DLD1 (cell line): ENCODE data around the gene LEO1.

Experiments
- in situ Hi-C: cut with HindIII; loops from 2 replicates; pipeline ENCODE4 v1.10.0; 2017; ENCODE audit warnings: low sequenced_read_pairs

LEO1 gene

DNA sequence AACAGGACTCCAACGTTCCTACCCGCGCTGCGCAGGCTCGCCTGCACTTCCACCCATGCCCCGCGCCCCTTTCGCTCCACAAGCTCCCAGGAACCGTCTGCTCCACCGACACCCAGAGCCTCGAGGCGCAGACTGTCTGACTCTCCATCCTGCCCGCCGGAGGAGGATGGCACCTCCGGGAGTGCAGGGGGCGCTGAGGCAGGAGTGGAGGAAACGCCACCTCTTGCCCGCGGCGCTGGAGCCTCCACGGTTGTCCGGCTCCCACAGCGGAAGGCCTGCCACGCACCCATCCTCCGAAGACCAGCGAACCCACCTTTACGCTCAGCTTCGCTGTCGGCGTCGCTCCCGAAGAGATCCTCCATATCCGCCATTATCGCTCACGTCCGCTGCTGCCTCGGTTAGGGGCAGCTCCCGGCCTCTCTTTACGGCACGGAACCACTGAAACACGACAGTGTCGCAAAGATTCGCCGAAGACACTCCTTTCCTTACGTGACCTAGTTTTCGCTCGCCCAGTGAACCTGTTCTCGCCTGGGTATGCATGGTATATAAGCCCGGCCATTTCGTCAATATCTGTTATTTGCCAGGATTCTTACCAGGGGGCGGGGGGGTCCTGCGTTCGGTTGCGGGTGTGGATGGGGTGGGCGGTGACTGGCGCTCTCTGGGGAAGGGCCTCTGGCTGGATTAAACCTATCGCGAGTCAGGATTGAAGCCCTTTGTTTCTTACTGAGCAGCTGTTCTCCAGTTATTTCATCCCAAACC is at the start of gene LEO1:
LEO1 (minus strand) TSS at position 404 of the 759 bp plus-strand sequence; CDS start at position 371, 33 bp downstream.
- in situ Hi-C loops: no loop called here

DNA sequence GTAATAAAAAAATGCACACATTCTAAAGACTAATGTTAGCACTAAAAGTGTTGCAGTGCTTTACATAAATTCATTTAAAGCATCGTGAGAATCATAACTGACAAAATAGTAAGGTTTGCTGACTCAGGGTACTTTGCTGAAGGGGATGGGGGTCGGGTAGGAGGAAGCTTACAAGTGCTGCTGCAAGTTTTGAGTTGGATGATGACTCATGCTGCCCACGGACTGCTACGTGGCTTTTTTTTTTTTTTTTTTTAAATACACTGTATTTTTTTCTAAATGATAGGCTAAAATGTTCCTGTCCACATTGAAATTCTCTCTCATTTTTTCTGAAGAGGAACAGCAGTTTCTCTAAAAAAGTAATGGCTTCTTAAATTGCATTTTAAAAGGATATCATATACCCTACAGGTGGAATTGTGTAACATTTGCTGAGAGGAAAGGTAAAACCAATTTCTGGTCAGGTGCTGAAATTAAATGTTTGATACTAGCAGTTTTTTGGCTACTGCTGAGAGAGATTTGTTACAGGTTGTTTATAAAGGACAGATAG is 49.6 kb upstream of the LEO1 start:
- in situ Hi-C loops: no loop called here

DNA sequence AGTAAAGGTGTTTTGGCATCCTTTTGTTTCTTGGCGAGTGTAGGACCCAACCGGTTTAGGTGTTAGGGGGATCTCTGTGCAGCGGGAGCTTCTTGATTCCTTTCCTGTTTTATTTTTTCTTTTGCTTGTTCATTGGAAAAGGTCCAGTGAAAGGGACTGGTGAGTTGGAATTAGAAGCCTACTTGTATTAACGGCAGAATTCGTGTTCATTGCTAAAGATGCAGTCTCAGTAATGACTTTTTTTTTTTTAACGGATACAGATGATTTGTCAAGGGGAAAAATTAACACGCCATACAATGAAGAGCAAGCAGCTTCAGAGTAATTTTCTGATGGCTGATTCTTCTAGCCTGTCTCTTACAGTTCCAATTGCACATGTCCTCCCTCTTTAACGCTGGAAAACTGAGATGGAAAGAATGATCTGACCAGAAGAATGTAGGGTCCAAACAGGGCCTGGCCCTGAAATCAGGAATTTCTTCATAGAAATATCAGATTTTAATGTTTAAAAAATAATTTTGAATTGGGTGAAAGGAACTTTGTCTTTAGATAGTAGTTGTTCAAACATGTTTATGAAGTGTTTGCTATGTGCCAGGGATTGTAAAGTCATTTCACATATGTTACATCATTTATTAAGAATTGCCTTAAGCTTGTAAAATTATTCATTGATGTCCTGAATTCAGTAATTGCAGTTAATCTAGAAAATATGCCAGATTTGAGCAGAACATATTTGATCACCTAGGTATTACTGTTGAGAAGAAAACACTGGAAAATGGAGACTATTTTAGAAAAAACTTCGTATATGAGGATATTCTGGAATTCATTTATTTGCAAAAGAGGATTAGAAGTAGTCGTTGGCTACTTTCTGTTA is 48.9 kb upstream of the LEO1 start:
- in situ Hi-C loops: no loop called here

DNA sequence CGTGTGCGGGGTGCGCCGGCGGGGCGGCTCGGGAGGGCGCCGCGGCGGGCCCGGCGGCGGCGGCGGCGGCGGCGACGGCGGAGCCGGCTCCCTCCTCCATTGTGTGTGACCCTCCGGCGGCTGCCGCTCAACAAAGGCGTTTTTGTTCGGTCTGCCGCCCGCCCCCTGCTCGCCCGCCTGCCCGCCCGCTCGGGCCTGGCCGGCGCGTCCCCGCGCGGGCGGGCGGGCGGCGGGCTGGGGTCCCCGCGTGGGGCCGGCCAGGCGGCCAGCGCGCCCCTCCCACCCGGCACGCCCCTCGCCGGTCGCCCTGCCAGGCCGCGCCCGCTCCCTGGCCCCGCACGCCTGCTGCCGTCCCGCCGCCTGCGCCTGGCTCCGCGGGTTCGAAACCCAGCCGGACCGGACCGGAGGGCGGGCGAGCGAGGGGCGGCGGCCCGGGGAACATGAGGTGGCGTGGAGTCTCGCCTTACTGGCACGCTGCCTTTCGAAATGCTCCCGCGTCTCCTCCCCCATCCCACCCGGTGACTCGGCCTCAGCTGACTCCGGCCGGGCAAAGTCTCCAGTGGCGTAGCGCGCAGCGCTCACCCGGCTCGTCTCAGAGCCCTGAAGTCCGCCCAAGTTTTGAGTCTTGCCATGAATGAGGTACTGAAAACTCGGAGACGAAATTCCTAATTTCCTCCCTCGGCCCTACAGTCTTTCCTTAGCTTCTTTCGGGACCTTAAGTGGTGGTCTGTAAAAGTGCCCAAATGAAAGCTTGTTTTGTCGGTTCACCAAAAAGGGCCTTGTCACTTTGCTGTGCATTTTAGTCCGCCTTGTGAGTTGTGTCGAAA is 48.0 kb upstream of the LEO1 start:
- in situ Hi-C loops: no loop called here

DNA sequence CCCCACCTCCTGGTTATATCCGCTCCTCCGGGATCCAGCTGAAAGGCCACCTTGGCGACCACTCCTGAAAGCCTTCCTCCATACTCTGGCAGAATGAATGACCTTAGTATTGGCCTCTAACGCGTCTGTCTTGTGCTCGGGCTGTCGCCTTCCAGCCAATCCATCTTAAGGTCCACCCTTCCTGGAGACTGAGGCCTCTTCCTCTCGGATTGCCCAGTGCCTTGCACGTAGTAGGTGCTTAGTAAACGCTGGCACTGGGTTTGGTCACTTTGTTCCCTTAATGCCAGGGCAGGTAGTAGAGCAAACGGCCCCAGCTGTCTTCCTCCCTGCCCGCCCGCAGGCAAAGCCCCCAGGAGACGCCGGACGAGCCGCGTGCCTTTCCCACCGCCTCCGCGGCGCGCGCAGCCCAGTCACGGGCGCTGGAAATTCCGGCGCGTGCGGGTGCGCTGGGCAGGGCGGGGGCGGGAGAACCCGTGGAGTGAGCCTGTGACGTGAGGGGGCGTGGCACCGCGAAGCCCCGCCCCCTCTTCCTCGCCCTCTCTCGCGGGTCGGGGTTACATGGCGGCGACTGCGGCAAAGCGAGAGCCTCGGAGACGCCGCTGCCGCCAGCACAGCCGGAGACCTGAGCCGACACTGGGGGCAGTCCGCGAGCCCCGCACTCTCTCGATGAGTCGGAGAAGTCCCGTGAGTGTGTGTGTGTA is 47.3 kb upstream of the LEO1 start, which contains the start of gene MAPK6:
MAPK6 (plus strand) TSS at position 527 of the 701 bp plus-strand sequence. CDS start 27,242 bp downstream, outside the sequence.
- in situ Hi-C loops: no loop called here

DNA sequence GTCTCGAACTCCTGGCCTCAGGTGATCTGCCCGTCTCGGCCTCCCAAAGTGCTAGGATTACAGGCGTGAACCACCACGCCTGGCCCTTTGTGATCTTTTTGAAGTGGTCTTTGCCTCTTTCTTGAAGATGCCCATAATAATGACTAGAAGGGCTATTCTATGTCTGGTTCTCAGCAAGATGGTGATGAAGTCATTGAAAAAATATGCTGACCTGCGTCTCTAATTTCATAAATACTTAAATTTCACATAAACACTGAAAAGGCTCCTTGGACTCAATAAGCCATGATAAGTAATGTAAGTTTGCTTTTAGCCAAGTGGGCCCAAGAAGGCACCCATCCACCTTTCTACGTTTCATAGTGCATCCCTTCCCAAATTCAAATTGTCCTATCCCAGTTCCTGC is 46.7 kb upstream of the LEO1 start:
- in situ Hi-C loops: no loop called here

DNA sequence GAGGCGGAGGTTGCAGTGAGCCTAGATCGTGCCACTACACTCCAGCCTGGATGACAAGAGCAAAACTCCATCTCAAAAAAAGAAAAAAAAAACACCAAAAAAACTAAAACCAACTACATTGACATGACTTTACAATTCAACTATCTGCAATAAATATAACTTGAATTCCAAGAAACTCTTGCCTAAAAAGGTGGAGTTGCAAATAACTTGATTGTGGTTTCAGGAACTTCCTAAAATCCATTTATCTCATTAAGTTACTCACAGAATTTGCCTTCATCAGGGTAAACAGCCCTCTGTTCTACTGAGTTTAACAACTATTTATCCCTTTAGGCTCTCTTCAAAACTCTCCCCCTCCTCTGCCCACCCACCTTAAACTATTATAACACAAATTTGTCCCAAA is 44.7 kb upstream of the LEO1 start:
- in situ Hi-C loops: no loop called here

DNA sequence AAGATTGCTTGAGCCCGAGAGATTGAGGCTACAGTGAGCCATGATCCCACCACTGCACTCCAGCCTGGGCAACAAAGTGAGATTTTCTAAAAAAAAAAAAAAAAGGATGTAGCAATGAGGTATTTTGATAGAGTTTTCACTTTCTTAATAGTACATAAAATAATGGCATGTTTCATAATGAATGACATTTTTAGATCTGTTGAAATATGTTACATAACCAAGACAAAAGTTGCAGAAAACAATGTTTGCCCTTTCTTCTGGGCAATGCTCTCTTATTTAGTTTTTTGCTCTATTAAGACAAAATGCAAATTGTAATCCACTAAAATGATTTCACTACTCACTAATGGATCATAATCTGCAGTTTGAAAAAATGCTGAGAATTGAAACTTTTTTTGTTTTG is 43.0 kb upstream of the LEO1 start:
- in situ Hi-C loops: no loop called here

DNA sequence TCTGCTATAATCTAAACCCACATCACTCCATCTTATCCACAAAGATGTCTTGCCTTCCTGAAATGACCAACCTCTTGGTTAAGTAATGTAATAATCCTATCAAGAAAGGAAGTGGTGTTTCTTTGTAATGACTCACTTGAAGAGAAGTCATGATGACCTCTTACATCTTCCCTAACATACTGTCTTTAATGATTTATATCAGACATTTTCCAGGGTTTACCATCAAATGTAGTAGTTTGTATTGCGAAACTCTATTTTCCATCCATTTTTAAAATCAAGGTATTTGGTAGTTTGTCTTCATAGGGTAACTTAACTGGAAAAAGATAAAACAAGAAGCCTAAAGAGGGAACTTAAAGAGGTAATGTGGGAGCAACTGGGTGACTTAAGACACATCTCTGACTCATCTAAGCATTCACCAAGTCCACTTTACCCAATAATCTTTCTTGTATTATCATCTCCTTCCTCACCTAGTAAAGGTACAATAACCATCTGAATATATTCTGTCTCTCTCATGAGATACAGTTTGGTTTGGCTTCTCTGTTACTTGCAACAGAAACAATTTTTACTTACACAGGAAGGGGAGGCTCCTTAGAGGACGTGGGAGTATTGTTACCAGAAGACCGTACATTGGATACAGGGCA is 41.7 kb upstream of the LEO1 start:
- in situ Hi-C loops: no loop called here

DNA sequence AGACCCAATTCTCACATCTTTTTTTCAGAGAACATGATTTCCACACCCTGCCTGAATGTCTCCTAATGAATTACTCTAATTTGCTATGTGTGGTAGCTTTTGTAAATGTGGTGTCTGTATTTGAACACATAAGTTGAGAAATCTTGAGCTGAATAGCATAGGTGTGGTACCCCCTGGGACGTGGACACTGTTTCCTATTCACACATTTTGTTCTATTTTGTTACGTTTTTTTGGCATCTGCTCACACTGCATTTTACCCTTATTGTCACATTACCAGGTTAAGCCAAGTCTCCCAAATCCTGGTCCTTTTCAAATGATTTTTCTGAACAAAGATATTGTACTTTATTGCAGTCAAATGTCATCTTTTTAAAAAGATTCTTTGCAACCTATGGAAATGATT is 40.6 kb upstream of the LEO1 start:
- in situ Hi-C loops: no loop called here

DNA sequence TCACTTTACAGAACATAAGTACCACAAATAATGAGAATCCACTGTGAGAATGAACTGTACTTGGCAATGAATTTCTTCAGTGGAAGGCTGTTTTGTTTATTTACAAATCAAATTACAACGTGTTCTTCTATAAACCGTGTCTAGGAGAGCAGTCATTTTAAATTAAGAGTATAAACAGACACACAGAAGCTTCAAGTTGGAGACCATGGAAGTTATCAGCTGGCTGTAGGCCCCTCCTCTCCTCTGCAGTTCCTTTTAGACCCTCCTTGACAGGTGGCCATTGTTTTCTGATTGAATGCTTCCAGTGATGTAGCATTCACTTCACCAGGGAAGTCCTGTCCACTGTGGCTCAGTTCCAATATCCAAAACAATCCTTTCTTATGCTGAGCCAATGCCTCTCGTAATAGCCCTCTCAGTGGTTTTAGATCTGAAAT is 40.1 kb upstream of the LEO1 start:
- in situ Hi-C loops: no loop called here

DNA sequence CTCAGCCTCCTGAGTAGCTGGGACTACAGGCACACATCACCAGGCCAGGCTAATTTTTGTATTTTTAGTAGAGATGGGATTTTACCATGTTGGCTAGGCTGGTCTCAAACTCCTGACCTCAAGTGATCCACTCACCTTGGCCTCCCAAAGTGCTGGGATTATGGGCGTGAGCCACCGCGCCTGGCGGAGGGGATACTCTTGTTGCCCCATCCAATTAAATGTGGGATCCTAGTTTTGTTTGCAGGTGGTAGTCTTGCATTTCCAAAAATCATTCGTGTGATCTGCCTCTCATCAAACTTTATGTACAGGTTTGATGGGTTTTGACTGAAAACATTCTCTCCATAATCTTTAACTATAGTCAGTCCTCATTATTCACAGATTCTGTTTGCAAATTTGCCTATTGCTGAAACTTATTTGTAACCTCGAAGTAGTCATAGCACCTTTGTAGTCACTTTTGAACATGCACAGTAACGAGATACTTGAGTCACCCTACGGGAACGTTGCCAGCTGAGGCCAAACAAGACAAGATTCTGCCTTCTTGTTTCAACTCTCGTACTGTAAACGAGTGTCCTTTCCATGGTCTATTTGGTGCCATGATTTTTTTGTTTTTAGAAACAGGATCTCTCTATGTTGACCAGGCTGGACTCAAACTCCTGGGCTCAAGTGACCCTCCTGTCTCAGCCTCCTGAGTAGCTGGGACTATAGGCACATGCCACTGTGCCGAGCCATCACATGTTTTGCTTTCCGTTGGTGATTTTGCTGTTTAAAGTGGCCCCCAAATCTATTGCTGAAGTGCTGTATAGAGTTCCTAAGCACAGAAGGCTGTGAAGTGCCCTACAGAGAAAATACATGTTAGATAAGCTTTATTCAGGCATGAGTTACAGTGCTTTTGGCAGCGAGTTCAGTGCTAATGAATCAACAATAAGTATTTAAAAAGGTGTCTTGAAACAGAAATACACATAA is 39.3 kb upstream of the LEO1 start:
- in situ Hi-C loops: no loop called here

DNA sequence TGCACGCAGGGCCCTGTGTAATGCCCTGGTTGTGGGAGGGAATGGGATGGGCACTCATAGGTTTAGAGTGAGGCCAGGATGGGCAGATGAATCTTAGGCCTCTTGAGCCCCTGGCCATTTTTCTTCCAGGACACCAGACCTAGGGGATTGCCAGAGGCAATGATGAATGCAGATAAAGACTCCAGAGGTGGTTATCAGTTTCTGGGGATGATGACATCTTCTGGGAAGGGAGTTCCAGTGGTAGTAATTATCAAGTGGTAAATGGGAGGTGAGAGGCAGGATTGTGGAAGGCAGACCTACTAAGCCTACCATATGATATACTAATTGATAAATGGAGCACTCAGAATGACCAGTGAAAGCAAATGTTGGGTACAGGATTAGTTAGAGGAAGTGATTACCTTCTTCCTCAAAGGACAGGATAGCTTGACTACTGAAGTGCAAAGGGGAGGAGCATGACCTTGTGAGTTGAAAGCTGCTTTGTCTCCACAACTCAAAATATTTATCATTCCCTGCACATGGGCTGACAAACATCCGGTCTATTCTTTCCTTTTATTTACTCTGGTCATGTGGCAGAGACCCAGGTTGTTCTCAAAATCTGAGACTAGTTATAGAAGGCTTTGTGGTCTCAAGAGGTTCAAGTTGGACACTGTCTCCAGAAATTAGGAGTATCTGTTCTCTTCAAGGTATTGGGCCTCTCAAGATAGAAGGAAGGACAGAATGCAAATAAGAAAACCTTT is 37.3 kb upstream of the LEO1 start:
- in situ Hi-C loops: no loop called here

DNA sequence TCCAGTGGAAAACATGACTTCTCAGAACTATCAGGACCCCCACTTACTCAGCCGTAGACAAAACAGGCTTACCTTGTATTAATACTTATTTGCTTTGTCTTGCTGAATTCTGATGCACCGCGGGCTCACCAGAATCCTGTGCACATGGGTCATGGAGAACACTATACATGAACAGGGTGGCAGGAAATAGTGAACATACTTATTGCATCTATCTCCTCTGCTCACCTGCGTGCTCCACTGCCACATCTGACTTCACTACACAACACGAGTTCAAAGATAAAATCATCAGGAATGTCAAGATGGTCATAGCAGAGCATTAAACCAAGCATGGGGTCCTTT is 36.8 kb upstream of the LEO1 start:
- in situ Hi-C loops: no loop called here

DNA sequence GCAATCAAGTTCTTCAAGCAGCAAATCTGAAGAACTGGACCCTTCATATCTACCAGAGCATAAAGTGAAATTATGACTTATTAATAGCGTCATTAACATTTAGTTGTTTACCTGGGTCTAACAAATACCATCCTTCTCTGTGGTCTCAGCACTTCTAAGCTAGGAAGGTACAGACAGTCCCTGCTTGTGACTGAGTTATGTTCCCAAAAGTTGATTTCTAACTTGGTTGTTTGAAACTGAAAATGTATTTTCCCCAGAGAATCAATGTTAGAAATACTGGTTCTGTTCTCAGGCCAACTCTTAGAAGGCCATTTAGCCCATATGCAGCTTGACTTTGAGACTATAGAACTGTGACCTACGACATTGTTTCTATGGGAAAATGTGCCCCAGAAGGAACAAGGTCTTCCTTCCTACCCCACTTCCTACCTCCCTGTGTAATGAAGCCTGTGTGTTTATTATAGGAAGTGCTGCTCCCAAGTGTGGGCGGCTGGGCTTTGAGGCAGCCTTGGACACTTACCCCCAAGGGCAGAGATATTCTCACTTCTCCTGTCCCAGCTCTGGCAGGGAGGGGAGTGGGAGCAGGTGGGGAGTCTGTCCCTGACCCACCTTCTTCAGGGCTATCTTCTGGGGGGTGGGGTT is 35.2 kb upstream of the LEO1 start:
- in situ Hi-C loops: no loop called here

DNA sequence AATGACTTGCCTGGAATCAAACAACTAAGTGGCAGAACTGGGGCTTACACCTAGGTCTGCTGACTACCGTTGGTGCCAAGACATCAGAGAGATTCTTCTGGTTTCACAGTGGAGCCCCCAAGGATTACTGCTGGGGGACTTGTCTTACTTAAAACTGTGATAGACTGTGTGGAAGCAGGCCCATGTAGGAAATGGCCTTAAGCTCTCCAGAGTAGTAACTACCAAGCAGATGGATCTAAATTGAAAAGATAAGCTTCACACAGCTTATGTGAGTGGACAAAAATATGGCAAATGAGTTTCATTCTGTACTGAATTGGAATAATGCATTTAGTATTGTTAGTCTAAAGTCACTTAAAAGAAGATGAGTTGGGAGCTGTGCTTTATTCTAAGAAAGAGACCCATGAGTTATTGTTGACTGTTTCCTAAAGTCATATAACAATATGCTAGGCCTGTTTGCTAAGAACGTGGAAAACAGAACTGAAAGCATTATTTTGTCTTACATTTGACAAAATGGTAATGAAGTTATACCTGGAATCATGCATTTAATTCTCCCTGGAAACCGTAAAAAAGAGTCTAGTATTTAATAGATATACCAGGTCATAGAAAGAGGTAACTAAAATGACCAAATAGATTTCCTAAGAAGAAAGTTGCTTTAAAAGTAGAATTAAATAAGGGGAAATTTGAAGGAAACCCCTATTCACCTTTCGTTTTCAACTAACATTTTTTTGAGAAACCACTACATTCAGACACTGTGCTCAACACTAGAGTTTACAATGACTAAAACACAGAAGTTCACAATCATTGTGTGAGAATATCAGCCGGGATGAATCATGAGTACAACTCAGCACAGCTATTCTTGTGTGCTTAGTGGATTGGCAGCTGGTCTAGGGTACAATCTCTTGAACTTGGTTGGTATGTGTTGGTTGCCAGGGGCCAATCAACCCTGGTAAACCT is 34.4 kb upstream of the LEO1 start:
- in situ Hi-C loops: no loop called here
